Cerebellar cortex (tissue), 1 donor: Measurements from ENCODE around the gene USP24.
"Not testable (repeated sequence)": the region's sequence is repeated elsewhere in the genome, so short reads cannot be mapped to it uniquely, and the experiment has no call there.

Source experiments
- DNase-seq: peaks from one replicate; pipeline ENCODE4 v3.0.0-alpha.2; 2015; ENCODE audit warnings: low spot score

Gene USP24

DNA sequence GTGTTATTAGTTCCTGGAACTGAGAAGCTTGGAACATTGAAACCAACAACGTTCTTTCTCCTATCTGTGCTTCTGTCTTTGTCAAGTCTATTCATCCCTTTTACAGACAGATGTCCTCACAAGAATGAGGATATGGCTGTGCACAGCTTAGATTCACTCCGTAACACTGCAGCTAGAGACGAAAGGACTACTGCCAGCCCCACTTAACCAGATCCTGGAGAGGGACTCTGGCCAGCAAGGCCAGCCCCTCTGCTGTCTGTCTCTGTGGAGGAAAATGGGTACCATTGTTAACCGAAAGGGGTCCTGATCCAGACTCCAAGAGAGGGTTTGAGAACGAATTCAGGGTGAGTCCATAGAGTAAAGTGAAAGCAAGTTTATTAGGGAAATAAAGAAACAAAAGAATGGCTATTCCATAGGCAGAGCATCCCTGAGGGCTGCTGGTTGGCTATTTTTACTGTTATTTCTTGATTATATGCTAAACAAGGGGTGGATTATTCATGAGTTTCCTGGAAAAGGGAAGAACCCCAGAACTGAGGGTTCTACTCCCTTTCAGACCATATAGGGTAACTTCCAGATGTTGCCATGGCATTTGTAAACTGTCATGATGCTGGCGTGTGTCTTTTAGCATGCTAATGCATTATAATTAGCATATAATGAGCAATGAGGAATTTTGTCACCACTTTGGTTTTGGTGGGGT is 17.4 kb upstream of the USP24 start:
- no peak for DNase-seq

DNA sequence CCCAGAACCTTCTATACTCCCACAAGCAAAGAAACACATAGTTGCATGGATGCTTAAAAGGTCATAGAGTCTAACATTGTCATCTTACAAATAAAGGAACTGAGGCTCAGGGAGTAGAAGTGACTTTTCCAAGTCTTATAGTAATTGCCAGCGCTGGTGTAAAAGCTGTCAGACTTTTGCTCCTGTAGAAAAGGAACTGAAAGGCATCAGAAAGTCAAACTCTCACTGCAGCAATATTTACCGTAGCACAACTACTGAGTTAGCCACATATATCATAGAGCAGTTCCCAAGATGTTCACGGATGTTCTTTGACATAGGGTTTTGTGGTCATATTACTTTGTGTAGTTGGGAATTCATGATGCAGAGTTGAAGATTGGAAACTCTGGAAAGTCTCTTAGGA is 16.6 kb upstream of the USP24 start:
- DNase-seq = no peak

DNA sequence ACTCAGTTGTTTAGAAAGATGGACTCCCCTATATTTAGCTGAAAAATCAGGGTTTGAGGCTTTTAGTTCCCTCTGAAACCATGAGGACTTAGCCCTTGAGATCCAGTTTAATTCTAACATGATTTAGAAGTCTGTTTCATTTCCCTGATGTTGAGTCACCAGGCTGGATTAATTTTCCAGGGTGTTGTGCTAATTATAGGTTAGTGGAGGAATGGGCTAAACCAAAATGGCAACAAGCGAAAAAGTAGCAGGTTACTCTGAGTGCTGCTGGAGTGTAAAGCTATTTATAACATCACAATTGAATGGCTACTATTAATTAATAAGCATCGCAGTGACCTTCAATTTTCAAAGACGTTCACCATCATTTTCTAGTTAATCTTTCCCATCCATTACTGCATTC is 15.5 kb upstream of the USP24 start:
- no peak for DNase-seq

DNA sequence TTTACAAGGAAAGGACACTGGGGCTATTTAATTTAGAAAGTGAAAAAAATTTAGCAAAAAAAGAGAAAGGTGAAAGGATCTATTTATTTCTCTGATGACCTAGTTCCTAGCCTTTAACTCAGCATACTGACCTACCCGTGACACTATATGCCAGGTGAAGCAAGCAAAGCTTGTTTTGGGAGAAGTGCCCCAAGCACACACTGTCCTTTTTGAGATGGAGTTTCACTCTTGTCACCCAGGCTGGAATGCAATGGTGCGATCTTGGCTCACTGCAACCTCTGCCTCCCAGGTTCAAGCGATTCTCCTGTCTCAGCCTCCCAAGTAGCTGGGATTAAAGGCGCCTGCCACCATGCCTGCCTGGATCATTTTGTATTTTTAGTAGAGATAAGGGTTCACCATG is 14.6 kb upstream of the USP24 start:
- not testable (repeated sequence) for DNase-seq

GRCh38 chr1:55225228-55225627 is 10.1 kb upstream of the USP24 start:
- DNase-seq = no peak

GRCh38 chr1:55224729-55225128 is 9.6 kb upstream of the USP24 start:
- DNase-seq = no peak

- no peak for DNase-seq
These were observed 7.0 kb upstream of the USP24 start for GRCh38 chr1:55222152-55222551.

GRCh38 chr1:55217226-55217986 is 2.2 kb upstream of the USP24 start:
- peak; percentile 89 for DNase-seq

GRCh38 chr1:55216096-55216495 is 932 bp upstream of the USP24 start:
- DNase-seq = peak; percentile 46

GRCh38 chr1:55214934-55215193 is 300 bp downstream of the USP24 start:
- peak; percentile 47 for DNase-seq

GRCh38 chr1:55214212-55214933 is 791 bp downstream of the USP24 start:
- peak; percentile 55 for DNase-seq

DNA sequence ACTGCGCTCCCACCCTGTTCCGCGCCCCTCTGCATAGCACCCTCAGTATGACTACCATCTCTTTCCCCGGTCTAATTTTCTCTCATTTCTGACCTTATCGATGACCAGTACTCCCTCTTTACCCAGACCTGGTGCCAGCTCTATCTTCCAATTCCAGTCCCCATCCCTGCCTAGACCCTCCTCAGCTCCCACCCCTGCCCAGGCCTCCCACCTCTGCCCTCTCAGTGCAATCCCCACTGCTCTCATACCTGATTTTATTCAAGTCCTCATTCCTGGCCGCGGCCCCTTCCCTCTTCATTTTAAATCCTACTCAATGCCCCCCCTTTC is 1.3 kb downstream of the USP24 start:
- no peak for DNase-seq

DNA sequence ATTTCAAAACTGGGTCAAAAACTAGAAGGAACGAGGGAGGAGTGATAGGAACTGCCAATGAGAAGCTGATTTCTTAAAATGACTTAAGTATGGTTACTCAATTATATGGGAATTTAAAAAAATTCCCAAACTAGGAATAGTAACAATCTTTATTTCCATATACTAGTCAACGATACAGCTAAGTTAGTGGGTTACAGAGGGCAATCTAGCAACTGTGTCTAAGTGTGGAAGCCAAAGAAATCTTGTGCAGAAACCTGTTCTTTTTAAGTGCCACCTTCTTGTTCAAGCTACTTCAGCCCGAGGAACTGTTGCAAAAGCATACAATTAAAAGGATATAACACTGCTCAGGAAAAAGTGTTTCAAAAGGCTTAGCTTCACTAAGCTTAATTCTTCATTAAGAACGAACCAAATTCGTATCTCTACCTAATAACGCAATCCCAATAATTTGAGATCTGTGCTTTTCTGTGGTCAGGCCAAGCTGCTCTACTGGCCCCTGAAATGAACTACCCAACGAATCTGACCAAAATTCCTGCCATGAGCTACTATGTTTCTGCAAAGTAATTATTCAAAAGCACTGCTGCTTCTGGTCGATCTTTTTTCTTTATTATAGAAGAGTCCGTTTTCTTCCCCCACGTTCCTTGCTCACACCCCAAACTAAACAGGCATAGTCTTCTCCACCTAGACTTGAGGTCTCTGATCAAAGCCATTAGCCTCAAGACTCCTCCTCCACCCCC is 1.8 kb downstream of the USP24 start:
- peak; percentile 54 for DNase-seq

GRCh38 chr1:55212349-55213150 is 2.6 kb downstream of the USP24 start:
- peak; percentile 53 for DNase-seq

DNA sequence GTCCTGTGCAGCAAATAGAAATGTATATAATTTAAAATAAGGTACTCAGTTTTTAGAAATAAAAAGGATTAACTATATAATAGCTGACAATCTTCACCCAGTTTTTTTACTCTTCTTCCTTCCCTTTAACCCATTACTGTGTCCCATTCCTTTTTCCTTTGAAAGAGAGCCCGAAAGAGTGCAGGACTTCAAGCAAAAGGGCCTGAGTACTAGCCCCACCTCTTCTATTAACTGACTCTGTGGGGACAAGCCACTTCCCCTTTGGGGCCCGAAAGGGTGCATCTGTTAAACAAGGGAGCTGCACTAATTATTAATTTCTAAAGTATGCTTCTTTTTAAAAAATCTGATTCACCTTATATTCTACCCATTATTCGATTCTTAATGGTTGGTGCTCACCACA is 3.3 kb downstream of the USP24 start:
- DNase-seq = no peak

- DNase-seq = peak; percentile 40
These were observed 4.0 kb downstream of the USP24 start for GRCh38 chr1:55210990-55211801.

DNA sequence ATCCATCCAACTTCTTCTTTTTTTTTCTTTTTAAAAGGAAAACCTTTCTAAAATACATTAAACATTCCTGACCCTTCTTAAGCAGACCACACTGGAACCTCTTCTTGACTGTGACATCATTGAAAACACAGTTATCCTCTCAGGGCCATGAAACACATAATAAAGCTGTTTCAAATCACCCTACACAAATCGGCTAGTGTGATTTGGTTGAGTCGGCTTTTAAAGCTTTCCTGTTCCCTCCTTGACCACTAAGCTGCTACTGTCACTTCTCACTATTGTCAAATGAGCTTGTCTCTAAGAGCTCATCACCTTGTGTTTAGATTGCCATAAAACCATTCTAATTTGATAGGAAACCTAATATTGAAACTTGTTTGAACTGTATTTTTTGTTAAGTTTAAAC is 5.9 kb downstream of the USP24 start:
- DNase-seq = peak; percentile 58

DNA sequence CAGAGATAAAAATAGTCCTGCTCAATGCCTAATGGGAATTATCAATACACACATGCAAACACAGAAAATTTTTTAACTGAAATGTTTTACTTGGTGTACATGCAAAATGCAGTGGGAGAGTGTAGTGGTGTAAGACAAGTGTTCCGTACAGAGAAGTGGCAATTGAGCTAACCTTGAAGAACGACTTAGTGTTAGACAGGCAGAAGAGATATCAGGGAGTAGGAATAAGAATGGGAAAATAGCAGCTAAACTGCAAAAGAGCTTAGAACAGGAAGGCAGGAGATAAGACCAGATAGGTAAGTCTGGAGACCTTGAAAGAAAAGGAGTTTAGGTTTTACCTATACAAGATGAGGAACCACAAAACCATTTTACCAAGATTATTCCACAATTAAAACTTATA is 9.0 kb downstream of the USP24 start:
- no peak for DNase-seq

DNA sequence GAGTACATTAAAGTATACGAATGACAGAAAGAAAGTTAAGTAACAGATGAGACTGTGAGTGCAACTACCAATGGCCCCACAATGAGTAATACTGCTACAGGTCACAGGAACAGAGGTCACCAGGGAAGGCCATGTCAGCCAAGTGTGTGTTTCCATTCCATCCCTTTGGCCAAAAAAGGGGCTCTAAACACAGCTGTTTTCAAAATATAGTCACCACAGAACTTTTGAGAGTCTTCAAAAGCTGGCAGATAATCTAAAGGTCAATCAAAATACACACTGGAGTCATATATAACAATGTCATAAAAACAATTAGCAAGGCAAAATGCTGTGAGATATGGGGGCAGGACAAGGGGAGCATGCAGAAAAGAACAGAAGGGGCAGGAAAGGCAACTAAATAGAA is 10.2 kb downstream of the USP24 start:
- no peak for DNase-seq

- DNase-seq = no peak
These were observed 12.1 kb downstream of the USP24 start for GRCh38 chr1:55203064-55203463.

DNA sequence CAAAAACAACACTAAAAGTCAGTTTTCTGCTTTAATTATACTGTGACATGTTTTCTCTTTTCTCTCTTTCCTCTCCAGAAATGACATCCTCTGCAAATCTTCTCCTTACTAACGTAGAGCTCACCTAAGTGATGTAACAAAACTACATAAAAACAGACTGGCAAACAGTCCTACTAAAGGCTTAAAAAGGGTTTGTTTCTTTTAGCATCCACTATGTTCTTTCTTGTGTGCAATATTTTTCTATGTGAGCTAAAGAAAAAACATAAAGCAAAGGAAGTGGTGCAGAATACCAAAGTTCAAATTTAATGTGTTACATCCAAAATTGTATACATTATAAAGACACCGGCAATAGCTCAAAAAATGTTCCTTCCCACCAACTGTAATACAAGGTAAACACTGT is 14.5 kb downstream of the USP24 start:
- no peak for DNase-seq
